Activated CD8-positive, alpha-beta memory T cell treated with anti-CD3 and anti-CD28 coated beads, Interleukin-2, amount 10 ng/mL, durations not matched to agents 7 days and 5 days (primary cell): ENCODE measurements around the gene TMEM174. TPM values are rescaled to one million over a fixed set of nuclear protein-coding genes. Genes with fewer than 3 reads are reported as not detected.

ENCODE experiments used
- total RNA-seq, 2 experiments: library from RNA; stranded (reverse); gene quantifications; one replicate each; pipeline ENCODE4 v1.2.3, GENCODE V29; 2021

The TMEM174 gene
- total RNA-seq, 2 experiments from 2014 or later = not detected

Other genes with a start within 250 kb of the TMEM174 start
- gene FCHO2, start 217.2 kb upstream of the TMEM174 start, total RNA-seq = 1 to 10 TPM; 2.1 to 2.8 TPM
- not detected for gene TMEM171, start 52.6 kb upstream of the TMEM174 start, total RNA-seq